Tibial nerve (tissue), 4 donors: ENCODE results near the gene ZBTB43. TPM values are rescaled to one million over a fixed set of nuclear protein-coding genes. Genes with fewer than 3 reads are reported as not detected.

Experiments used
- DNase-seq, 2 donors: peaks; one replicate each; pipeline ENCODE4 v3.0.0-alpha.2; 2019; ENCODE audit warnings: low spot score in 2 of 2
- H3K27ac ChIP-seq, 4 donors: fragments of 200-600 bp; sonication (generic) in 3 of 4; one replicate each; pipeline ENCODE4 v1.5.1; 2017 to 2019; ENCODE audit warnings: mild to moderate bottlenecking in 1 of 4
- H3K27me3 ChIP-seq, 2 donors: fragments of 200-600 bp; sonication (generic) in 1 of 2; one replicate each; pipeline versions ENCODE4 v1.5.1 to v1.6.0; 2017 to 2019
- H3K36me3 ChIP-seq, 3 donors: fragments of 200-600 bp; sonication (generic); one replicate each; pipeline ENCODE4 v1.5.1; 2018 to 2019
- H3K4me1 ChIP-seq, 4 donors: fragments of 200-600 bp; sonication (generic) in 3 of 4; one replicate each; pipeline ENCODE4 v1.5.1; 2017 to 2019
- H3K4me3 ChIP-seq, 4 donors: fragments of 200-600 bp; sonication (generic) in 3 of 4; one replicate each; pipeline ENCODE4 v1.5.1; 2017 to 2019; ENCODE audit warnings: mild to moderate bottlenecking in 1 of 4, moderate library complexity in 1 of 4
- H3K9me3 ChIP-seq, 4 donors: fragments of 200-600 bp; sonication (generic) in 3 of 4; one replicate each; pipeline ENCODE4 v1.5.1; 2017 to 2019
- EP300 ChIP-seq, 2 donors: sonication (generic); formaldehyde crosslinking; IDR thresholded peaks; one replicate each; pipeline ENCODE4 v1.6.1; 2017; ENCODE audit warnings: antibody characterized with exemption in 2 of 2, mild to moderate bottlenecking in 1 of 2
- POLR2A ChIP-seq, 2 donors: fragments of 450-650 bp; IDR thresholded peaks; one replicate each; pipeline ENCODE4 v1.6.1; 2017; ENCODE audit warnings: antibody characterized with exemption in 2 of 2, mild to moderate bottlenecking in 2 of 2, moderate library complexity in 2 of 2
- WGBS, 2 donors: methylation state at CpG; one replicate each; pipeline ENCODE4 v1.1.5; 2018; 5-methylcytosine and 5-hydroxymethylcytosine counted together
- total RNA-seq, 4 donors: library from RNA; depleted of rRNA; stranded (reverse); fragments of >200 nt; gene quantifications; one replicate each; pipeline ENCODE4 v1.1.0, GENCODE V29; 2016
- TF ChIP-seq, protein P1 (sequence below), 5 experiments: fragments of 200-600 bp in 3 of 5; fragments of 450-650 bp in 2 of 5; sonication (generic) in 3 of 5; IDR thresholded peaks; one replicate each; pipeline ENCODE4 v1.5.1; 2016 to 2019; ENCODE audit warnings: antibody characterized with exemption in 5 of 5, mild to moderate bottlenecking in 3 of 5, moderate library complexity in 2 of 5

The ZBTB43 gene
- total RNA-seq, 4 donors from 2014 or later: 6.0 to 10.4 (median 9.4) TPM

DNA sequence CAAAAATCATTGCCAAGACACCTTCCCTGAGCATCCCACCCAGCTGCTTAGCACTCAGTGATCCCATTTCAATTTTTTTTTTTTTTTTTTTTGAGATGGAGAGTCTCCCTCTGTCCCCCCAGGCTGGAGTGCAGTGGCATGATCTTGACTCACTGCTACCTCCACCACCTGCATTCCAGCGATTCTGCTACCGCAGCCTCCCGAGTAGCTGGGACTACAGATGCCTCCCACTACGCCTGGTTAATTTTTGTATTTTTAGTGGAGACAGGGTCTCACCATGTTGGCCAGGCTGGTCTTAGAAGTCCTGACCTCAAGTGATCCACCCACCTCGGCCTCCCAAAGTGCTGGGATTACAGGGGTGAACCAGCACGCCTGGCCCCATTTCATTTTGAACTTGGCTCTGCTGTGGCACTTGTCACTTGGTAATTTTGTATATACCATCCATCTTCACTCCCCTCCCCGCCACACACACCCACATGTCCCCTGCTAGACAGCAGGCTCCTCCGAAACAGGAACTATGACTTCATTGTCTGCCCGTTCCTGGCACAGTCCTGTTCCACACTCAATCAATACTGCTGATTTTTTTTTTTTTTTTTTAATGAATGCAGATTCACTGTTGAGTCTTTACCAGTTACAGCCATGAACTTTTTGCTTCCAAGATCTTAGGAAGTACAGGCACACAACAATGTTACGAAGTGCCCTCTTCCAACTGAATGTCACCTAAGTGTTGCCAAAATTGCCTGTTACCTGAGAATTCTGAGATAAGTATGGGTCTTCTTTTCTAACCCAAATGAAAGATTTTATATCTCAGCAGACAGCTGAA lies 38.3 kb downstream of the ZBTB43 start:
- 52 to 65% methylated on average over 10 of the region's 10 CpGs for WGBS, 2 donors
- H3K27me3 ChIP-seq: no peaks in the 10 kb centered on the region
- no peak overlapping the region for H3K4me3 ChIP-seq
- H3K4me1 ChIP-seq: peaks cover 0 to 7% (median 0%) of the 10 kb centered on the region in 4 donors
- no peaks in the 10 kb centered on the region for H3K9me3 ChIP-seq
- no peak overlapping the region for H3K27ac ChIP-seq
- TF ChIP-seq EP300 (IDR thresholded peaks at IDR 0.05): no peak
- DNase-seq: no peak
- peaks cover 0 to 16% (median 0%) of the 10 kb centered on the region in 3 donors for H3K36me3 ChIP-seq

GRCh38 chr9:126844085-126844484 lies 39.2 kb downstream of the ZBTB43 start:
- 37 to 46% methylated on average over 5 of the region's 5 CpGs for WGBS, 2 donors
- H3K27ac ChIP-seq: no peak overlapping the region
- TF ChIP-seq, protein P1, sequence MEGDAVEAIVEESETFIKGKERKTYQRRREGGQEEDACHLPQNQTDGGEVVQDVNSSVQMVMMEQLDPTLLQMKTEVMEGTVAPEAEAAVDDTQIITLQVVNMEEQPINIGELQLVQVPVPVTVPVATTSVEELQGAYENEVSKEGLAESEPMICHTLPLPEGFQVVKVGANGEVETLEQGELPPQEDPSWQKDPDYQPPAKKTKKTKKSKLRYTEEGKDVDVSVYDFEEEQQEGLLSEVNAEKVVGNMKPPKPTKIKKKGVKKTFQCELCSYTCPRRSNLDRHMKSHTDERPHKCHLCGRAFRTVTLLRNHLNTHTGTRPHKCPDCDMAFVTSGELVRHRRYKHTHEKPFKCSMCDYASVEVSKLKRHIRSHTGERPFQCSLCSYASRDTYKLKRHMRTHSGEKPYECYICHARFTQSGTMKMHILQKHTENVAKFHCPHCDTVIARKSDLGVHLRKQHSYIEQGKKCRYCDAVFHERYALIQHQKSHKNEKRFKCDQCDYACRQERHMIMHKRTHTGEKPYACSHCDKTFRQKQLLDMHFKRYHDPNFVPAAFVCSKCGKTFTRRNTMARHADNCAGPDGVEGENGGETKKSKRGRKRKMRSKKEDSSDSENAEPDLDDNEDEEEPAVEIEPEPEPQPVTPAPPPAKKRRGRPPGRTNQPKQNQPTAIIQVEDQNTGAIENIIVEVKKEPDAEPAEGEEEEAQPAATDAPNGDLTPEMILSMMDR (IDR thresholded peaks at IDR 0.05): no peak
- TF ChIP-seq POLR2A (IDR thresholded peaks at IDR 0.05) (no peak), EP300 (IDR thresholded peaks at IDR 0.05) (no peak)
- H3K4me3 ChIP-seq: no peak overlapping the region
- no peaks in the 10 kb centered on the region for H3K27me3 ChIP-seq
- peaks cover 0 to 7% (median 0%) of the 10 kb centered on the region in 3 donors for H3K36me3 ChIP-seq
- no peaks in the 10 kb centered on the region for H3K9me3 ChIP-seq
- peaks cover 0 to 7% (median 0%) of the 10 kb centered on the region in 4 donors for H3K4me1 ChIP-seq
- DNase-seq: no peak

- Histone ChIP-seq H3K27me3 (no peaks in the 10 kb centered on the region), H3K36me3 (no peaks in the 10 kb centered on the region), H3K9me3 (no peaks in the 10 kb centered on the region), H3K4me1 (peaks cover 0 to 7% (median 0%) of the 10 kb centered on the region in 4 donors), H3K4me3 (no peak overlapping the region), H3K27ac (no peak overlapping the region)
- no peak for DNase-seq
- TF ChIP-seq POLR2A (IDR thresholded peaks at IDR 0.05) (no peak), EP300 (IDR thresholded peaks at IDR 0.05) (no peak)
- TF ChIP-seq, protein P1 (IDR thresholded peaks at IDR 0.05): no peak
- 88 to 94% methylated on average over 8 of the region's 8 CpGs for WGBS, 2 donors
Observed at GRCh38 chr9:126847051-126847450, 42.2 kb downstream of the ZBTB43 start.

GRCh38 chr9:126849591-126850225 lies 44.9 kb downstream of the ZBTB43 start:
- WGBS, 2 donors: 49 to 59% methylated on average over 8 of the region's 8 CpGs
- no peak overlapping the region for H3K27ac ChIP-seq
- no peaks in the 10 kb centered on the region for H3K4me1 ChIP-seq
- no peak for DNase-seq
- TF ChIP-seq, protein P1 (IDR thresholded peaks at IDR 0.05): no peak
- no peak for TF ChIP-seq POLR2A (IDR thresholded peaks at IDR 0.05)
- peaks cover 0 to 12% of the 10 kb centered on the region in 2 donors for H3K27me3 ChIP-seq
- H3K9me3 ChIP-seq: no peaks in the 10 kb centered on the region
- no peaks in the 10 kb centered on the region for H3K36me3 ChIP-seq
- H3K4me3 ChIP-seq: no peak overlapping the region

GRCh38 chr9:126851286-126851880 lies 46.5 kb downstream of the ZBTB43 start:
- WGBS, 2 donors: 65 to 77% methylated on average over 6 of the region's 6 CpGs
- Histone ChIP-seq H3K9me3 (no peaks in the 10 kb centered on the region), H3K36me3 (no peaks in the 10 kb centered on the region), H3K4me1 (no peaks in the 10 kb centered on the region), H3K27me3 (peaks cover 0 to 15% of the 10 kb centered on the region in 2 donors), H3K4me3 (no peak overlapping the region), H3K27ac (no peak overlapping the region)
- DNase-seq: no peak
- TF ChIP-seq EP300 (IDR thresholded peaks at IDR 0.05) (no peak), POLR2A (IDR thresholded peaks at IDR 0.05) (no peak)
- TF ChIP-seq, protein P1 (IDR thresholded peaks at IDR 0.05): no peak
